Activated CD4-positive, alpha-beta T cell treated with anti-CD3 and anti-CD28 coated beads, Interleukin-2, Interleukin-4, amounts not matched to agents 100 ng/mL and 50 ng/mL, durations not matched to agents 16 hours and 8 hours (primary cell): ENCODE measurements around the gene LAPTM4A.
A peak's percentile ranks its signal among the peaks of the same experiment; 100 is the strongest.
"Not testable (repeated sequence)": the region's sequence is repeated elsewhere in the genome, so short reads cannot be mapped to it uniquely, and the experiment has no call there.

Experiments used
- DNase-seq: peaks from one replicate; pipeline ENCODE4 v3.0.0-alpha.2; 2020; ENCODE audit warnings: low spot score

The LAPTM4A gene

DNA sequence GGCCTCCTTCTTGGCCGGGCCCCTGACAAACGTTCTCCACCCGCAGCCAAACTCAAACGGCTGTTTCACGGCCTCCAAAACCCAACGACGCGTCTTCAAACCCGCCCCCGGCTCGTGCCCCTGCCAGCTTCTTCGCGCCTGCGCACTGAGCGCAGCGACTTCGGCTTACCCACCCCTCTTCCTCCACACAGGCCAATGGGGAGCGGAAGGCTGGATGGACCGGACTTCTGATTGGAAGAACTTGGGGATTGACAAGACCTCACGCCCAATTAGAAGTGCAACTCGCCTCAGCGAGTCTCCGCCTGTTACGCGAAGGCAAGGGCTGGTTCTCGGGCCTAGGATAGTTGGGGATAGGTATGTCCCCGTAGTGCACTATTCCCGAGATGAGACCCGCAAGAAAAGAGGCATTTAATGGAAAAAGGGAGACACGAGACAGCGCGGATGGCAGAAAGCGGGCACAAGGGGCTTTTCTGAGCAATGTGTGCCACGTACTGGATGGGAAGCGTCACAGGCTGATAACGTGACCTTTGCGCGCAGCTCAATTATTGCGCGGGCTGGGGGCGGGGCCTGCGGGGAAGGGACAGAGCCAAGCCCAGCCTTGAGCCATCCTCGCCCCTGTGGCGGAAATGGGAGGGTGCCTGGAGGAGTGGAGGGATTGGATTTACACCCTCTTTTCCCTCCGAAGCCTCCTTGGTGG, at the start of gene LAPTM4A:
TSS of gene LAPTM4A (minus strand) at position 97 of the 697 bp plus-strand sequence. CDS start 108 bp downstream, outside the sequence.
- DNase-seq, result peak; percentile 99

DNA sequence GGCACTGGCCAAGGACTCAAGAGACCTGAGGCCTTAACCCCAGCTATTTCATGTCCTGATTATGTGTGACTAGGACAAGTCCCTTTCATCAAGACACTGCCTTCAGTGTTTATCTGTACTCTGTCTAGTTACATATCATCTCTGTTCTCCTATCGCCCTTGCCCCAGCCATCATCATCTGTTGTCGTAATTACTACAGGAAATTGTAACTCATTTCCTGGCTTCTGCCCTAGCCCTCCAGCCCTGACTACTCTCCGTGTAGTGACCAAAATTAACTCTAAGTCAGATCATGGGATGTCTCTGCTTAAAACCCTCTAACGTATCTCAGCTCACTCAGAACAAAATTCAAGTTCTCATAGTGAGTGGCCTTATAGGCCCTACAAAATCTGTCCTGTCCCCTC, 49.3 kb upstream of the LAPTM4A start:
- DNase-seq, result no peak

DNA sequence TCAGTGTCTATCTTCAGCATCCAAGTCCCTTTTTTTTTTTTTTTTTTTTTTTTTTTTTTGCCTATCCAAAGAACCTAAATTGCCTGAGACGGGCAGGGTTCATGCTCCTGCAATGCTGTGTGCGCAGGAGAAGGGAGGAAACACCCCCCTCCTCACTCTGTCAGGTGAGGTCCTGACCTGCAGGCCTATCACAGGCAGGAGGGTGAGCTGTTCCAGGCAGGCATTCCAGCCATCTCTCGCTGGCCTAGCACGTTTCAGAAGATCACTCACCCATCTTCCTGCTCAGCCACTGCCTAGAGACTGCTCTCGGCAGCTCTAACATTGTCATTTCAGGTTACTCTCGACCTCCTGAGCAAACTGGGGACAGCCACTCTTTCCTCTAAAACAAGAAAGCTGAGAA, 48.4 kb upstream of the LAPTM4A start:
- DNase-seq, result no peak

DNA sequence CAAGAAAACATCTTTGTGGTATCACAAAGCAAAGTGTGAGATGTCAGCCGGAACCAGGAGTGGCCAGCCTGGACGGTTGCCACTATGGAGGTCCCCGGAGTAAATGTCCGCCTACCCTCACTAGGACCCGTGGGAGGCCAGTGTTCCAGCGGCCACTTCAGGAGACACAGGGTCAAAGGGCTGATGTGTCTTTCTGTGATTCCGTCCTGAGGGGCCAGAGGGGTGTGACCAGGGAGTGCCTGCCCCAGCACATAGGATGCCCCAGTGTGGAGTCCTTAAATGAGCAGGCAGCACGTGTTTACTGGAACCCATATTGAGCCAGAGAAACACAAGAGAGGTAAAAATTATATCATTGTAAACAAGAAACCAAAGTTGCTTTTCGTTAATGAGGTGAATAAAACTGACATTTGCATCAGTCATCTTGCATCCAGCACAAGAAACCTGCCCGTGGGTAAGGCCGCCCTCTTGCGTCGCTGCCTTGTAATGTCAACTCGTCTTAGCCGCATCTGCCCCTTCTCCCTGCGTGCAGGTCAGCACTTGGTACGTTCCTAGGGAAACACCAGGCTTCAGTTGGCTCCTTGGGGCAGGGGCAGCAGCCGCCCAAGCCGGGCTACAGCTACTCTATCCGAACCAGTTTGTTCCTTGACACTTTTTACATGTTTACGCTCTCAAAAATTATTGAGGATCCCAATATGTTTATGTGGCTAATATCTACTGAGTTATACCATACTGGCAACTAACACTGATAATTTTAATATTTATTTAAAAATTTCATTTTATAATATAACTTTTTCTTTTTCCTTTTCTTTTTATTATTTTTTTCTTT, 46.7 kb upstream of the LAPTM4A start:
- peak; percentile 82 for DNase-seq

DNA sequence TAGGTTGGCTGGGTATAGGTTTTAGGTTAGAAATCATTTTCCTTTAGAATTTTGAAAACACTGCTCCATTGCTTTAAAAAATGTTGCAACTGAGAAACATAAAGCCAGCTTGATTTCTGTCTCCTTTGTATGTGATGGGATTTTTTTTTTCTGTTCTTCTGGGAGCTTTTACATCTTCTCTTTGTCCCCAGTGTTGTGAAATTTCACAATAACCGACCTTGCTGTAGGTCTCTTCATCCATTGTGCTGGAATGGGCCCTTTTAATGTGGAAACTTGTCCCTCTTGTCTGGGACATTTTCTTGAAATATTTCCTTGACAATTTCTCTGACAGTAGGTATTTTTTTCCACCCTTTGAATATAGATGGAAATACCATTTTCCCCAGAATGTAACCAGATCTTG, 44.0 kb upstream of the LAPTM4A start:
- no peak for DNase-seq

DNA sequence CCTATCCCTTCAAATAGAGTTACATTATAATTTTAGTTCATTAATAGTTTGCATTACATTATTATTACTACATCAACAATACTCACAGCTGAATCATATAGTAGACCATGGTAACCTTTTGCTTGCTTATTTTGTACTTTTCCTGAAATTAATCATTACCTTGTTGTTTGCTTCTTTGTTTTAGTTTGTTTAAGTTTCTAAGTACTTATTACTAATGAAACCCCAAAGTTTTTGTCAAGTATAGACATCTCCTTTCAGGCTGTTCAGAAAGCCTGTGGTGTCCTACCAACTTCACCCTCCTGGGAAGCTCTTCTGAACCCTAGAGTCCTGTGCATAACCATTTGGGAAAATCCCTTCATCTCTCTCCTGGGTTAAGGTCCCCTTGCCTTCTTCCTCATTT, 43.5 kb upstream of the LAPTM4A start:
- DNase-seq, result no peak

DNA sequence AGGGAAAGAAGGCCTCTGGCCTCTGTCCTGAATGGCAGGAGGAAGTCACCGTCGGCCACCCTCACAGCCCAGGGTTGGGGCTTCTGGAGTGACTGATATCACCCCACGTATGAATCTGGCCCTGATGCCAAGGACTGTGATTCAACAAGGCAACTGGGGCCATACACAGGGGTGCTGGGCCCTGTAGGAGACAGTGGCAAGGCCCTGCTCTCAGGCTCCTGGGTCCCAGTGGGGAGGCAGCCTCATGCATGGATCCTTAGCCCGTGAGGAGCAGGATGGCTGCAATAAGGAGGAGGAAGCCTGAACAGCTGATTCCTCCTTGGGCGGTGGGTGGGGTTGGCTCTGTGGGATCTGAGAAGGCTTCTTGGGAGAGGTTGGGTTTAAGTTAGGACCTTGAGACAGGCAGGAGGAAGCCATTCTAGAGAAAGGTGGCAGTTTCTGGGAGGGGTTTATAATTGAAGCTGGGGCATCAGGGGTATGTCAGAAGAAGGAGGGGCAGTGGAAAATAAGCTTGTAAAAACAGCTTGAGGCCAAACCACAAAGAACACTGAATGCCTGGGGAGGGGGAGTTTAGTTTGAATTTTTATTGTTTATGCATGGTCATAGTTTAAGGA, 42.8 kb upstream of the LAPTM4A start:
- DNase-seq, result no peak

DNA sequence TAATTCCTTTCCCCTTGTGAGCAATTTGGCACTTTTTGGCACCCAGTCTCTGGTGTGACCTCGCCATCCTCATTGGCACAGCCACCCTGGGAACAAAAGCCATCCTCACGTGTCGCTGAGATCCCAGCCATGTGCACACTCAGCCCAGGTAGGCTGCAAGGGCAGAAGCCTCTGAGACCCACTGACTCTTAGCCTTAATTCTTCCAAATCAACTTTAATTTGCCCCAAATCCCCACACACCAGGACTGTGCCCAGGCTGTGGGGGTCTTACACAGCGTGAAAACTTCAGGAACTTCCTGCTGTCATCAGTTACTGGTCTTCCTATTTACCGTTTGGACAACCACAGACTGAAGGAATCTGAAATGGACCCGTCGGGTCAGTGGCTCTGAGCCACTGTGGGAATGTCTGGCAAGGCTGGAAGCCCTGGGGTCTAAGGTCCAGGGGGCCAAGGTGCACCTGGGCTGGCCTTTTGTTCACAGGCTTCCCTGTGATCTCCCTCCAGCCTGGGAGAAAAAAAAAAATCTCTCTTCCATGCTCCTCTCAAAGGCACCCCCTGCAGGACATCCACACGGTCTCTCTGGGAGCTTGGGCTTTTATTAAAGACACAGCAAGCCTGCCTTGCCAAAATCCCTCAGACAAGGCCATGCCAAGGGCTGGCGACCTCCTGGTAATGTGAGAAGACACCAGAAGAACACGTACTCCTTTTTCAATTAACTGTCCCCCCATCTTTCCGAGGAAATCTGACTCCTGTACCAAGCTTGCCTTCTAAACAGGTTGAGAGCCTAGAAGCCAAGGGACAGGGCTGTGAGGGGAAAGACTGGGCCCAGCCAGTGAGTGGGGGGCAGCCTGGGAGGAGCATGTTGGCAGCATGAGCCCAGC, 42.1 kb upstream of the LAPTM4A start:
- DNase-seq, result no peak

DNA sequence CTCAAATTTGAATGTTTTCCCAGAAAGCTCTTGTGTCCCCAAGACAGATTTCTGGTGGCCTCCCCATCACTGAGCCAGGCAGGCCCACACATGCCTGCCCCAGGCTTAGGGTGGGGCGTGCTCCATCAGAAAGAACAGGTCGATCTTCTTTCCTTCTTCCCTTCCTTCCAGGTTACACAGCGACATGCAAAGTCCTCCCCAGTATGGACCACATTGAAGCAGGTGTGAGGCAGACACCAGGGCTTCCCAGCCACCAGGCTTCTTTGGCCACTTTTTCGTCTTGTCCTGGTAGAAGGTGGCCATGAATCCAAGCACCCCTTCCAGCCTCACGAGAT, 41.4 kb upstream of the LAPTM4A start:
- no peak for DNase-seq

DNA sequence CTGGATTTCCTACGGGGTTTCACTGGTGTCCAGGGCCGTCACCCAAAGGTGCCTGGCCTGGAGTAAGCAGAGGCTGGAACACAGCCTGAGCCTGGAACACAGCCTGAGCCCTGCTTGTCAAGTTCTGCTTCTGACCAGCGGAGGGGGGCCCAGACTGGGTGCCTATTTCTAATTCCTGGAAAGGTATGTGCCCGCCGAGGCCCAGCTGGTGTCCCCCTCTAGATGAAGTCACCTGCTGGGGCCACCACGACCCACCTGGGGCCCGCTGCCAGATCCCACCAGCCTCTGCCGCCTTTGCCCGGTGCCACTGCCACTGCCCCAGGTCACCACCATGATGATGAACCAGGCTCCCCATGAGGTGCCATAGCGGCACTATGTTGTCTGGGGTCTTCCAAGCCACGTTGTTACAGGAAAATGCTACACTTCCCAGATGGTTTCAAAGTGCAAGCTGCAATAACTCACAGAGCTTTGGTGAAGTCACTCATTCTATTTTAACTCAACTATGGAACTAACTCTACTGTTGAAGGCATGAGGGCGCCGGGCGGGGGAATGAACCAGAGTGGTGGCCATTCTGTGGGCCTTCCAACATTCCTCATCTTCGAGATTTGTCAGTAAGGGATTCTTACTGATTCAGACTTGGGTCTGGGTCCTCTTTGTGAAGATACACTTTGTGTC, 40.9 kb upstream of the LAPTM4A start:
- no peak for DNase-seq

DNA sequence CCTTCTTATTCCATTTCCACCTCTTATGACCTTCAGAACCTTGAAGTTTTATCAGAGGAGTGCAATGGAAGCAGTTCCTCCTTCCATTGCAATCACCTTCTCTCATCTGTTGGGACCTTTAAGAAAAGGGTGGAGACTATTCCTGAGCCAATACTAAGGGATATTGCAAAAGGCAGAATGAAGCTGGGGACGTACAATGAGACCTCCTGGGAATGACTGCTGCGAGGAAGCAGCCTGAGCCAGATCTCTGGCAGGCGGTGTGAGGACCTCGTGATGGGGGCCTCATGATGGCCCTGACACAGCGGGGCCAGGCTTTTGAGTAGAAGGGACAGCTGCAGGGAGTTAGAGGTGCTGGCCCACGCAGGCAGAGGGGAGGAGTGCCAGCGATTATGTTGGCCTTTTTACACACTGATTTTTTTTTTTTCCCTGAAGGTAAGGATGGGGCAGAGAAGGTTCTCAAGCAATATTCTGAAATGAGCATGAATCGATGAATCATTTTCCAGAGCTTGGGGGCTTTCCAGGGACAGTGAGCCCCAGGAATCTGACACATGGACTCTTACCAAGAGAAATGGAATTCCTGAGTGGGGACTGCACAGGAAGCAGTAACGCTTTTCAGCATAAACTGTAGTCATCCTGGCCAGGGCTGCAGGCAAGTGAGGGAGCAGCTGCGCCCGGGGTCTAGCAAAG, 40.0 kb upstream of the LAPTM4A start:
- DNase-seq, result no peak

DNA sequence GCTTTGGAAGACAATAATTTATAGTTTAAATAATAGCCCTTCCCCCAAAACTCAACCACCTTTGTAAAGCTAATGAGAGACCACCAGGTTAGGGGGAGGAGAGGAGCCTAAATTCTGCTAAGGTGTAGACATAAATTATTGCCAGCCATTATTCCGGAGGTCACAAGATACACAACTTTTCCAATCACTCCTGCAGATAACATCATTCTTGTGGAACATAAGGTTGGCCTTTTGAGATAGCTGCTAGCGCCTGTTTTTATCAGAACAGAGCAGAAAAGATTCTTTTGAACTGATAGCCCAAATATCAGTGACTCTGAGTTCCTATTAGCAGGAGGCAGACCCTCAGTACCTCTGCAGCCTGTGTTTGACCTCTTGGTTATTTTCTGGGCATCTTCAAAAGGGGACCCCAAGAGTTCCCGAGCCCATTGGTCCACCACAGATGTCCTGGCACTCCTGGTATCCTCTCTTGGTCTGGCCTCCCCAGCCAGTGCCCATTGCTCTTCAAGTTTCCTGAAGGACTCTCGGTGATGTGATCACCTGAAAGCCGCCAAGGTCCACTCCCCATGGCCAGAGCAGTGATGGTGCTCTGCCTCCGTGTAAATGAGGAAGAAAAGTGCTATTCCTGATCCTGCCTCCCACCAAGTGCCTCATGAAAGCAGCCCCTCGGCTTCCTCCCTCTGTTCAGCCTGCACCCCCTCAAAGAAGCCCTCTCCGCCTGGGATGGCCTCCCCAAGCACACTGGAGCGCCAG, 38.5 kb upstream of the LAPTM4A start:
- DNase-seq, result no peak

DNA sequence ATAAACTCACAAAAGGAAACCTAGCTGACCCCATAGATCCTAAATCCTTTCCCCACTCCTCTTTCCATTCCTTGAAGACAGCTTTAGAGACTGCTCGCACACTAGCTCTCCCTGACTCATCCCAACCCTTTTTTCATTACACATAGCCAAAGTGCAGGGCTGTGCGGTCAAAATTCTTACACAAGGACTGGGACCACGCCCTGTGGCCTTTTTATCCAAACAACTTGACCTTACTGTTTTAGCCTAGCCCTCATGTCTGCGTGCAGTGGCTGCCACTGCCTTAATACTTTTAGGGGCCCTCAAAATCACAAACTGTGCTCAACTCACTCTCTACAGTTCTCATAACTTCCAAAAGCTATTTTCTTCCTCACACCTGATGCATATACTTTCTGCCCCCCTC, 34.5 kb upstream of the LAPTM4A start:
- DNase-seq, result not testable (repeated sequence)

DNA sequence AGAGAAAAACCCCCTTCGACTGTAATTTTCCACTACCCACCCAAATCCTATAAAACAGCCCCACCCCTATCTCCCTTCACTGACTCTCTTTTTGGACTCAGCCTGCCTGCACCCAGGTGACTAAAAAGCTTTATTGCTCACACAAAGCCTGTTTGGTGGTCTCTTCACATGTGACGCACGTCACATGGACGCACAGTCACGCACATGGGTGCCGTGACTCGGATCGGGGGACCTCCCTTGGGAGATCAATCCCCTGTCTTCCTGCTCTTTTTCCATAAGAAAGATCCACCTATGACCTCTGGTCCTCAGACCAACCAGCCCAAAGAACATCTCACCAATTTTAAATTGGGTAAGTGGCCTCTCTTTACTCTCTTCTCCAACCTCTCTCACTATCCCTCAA, 31.4 kb upstream of the LAPTM4A start:
- not testable (repeated sequence) for DNase-seq

DNA sequence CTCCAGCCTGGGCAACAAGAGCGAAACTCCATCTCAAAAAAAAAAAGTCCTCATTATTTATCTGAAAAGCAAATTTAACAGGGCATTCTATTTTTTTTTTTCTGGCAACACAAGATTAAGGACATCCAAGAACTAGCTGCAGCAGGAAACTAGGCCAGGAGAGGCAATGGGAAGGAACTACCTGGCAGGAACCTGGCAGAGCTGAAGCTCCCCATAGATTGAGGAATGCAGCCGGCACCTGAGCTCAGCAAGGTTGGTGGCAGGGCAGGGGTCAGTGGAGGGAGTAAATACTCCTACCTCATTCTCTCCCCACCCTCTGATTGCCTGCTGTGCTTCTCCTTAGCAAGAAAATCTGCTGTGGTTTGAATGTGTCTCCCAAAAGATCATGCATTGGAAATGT, 30.4 kb upstream of the LAPTM4A start:
- no peak for DNase-seq

DNA sequence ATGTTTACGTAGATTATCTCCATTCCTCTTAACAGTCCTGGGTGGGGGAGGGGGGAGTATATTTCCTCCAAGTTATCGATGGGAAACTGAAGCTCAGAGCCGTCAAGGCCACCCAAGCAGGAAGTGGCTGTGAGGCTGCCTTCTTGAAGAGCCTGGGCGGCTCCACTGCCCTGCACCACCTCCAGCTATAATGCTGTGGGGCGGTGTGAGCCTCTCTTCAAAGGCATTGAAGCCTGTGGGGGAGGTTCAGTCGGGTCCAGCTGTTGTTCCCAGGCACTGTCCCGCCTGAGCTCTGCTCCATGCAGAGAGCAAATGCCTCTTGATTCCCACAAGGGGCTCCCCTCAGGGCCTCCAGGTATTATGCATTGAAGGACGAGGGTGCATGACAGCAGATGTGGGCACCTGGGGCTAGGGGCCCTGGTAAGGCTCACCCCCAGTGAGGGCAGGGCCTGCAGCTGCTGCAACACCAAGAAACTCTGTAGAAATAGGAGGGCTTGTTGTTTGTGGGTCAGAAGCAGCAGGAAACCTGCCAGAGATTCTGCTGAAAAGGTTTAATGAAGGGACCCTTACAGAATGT, 29.5 kb upstream of the LAPTM4A start:
- no peak for DNase-seq

DNA sequence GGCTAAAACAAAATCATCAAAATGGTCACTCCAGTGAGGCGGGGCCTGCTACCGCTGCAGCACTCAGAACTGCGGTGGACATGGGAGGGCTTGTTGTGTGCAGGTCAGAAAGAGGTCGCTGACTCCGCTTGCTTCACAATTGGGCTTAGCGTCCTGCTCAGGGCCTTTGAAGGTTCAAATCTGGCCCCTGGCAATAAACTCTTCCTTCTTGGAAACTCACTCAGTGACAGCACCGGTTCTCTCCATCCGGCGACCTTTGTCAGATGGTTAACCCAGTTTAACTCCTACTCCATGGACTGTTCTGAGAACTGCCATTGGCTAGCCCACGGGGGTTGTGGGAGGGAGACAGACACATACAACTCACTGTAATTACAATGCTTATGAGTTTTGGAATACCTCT, 29.0 kb upstream of the LAPTM4A start:
- DNase-seq, result no peak

DNA sequence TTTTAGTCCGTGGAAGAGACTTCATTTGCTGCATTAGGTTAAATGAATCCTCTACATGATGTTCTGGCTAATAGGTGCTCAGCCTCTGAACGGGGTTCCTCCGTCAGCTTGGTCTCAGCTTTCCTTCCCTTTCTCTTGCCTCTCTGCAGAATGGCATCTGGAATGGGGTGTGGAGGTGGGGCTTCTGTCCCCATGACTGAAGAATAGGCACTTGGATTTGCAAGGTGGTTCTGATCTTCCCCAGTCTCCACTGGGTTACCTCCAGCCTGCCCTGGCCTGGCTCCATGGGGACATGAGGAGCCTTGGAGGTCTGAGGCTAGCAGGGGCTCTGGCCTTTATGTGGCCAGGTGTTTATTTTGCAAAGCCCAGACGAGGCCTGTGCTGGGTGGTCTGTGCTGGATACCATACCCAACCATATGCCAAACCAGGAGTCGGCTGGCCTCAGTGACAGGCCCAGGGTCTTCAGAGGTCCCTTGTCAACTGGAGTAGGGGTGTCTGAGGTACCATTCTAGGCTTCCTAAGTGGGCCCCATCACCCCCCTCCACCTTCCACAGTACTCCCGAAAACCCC, 28.2 kb upstream of the LAPTM4A start:
- no peak for DNase-seq

DNA sequence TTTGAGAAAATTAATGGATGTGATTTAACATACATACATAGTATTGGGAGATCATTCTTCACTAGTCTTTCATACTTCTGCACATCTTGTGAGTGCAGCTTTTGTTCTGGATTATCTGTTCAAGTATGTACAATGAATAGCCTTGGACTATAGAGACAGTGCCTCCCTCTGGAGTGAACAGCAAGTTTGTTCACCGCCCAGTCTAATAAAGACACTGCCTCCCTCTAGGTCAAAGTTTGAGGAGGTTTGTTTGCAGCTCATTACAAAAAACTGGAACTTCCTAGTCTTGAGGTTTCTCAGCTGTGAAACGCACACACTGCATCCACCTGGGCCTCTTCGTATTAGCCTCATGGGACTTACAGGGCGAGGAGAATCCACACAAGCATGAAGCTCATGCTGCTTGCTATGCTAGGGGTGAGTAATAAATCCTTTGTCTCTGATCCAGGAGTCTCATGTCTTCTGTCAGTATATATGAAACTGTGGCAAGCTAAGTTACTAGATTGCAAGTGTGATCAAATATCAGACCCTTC, 26.0 kb upstream of the LAPTM4A start:
- no peak for DNase-seq
